Common myeloid progenitor, CD34-positive (primary cell): ENCODE results near the gene CCDC167.

Experiments used
- CTCF ChIA-PET: fragments of 350-600 bp; sonication (Branson Sonifier 250); formaldehyde crosslinking; loops from one replicate; lab custom pipeline; 2021; ENCODE audit warnings: antibody characterized with exemption; lab: Charles Lee
- POLR2A ChIA-PET: fragments of 350-600 bp; sonication (Branson Sonifier 250); formaldehyde crosslinking; loops from one replicate; lab custom pipeline; 2021; ENCODE audit warnings: antibody characterized with exemption; lab: Charles Lee
- DNase-seq, 3 donors: peaks; one replicate each; pipeline versions ENCODE4 v3.0.0 to v3.0.0-alpha.2; 2013
- H3K27ac ChIP-seq, 2 experiments: 1 replicate in 1 of 2; 2 replicates in 1 of 2; pipeline ENCODE4 v1.7.0; 2013; ENCODE audit warnings: inconsistent platforms in 2 of 2, low read length in 2 of 2, mild to moderate bottlenecking in 2 of 2, low read depth in 1 of 2, moderate library complexity in 1 of 2; ENCODE audit not compliant: severe bottlenecking in 2 of 2, insufficient read depth in 1 of 2, poor library complexity in 1 of 2
- H3K27me3 ChIP-seq, 5 experiments: replicated peaks in 2 of 5; 1 replicate in 3 of 5; 2 replicates in 2 of 5; pipeline versions ENCODE4 v1.6.1 to v1.7.0; 2013; ENCODE audit warnings: low read length in 4 of 5, mild to moderate bottlenecking in 2 of 5, moderate library complexity in 2 of 5, inconsistent platforms in 1 of 5; ENCODE audit not compliant: insufficient read depth in 5 of 5, control insufficient read depth in 4 of 5
- H3K36me3 ChIP-seq, 4 experiments: 1 replicate in 2 of 4; 2 replicates in 2 of 4; pipeline versions ENCODE4 v1.6.1 to v1.7.0; 2013; ENCODE audit warnings: low read length in 3 of 4, control low read depth in 1 of 4, mild to moderate bottlenecking in 1 of 4; ENCODE audit not compliant: control insufficient read depth in 4 of 4, insufficient read depth in 4 of 4
- H3K4me1 ChIP-seq, 4 experiments: 1 replicate in 3 of 4; 2 replicates in 1 of 4; pipeline versions ENCODE4 v1.6.1 to v1.7.1; 2013; ENCODE audit warnings: low read length in 3 of 4, mild to moderate bottlenecking in 3 of 4, control low read depth in 1 of 4, inconsistent platforms in 1 of 4, moderate library complexity in 1 of 4; ENCODE audit not compliant: control insufficient read depth in 4 of 4, insufficient read depth in 4 of 4; ENCODE audit errors: control extremely low read depth in 1 of 4
- H3K4me3 ChIP-seq, 7 experiments: 1 replicate in 4 of 7; 2 replicates in 3 of 7; pipeline versions ENCODE4 v1.5.1 to v1.7.0; 2013; ENCODE audit warnings: mild to moderate bottlenecking in 7 of 7, low read length in 6 of 7, moderate library complexity in 6 of 7, inconsistent platforms in 2 of 7, low read depth in 2 of 7, control low read depth in 1 of 7; ENCODE audit not compliant: insufficient read depth in 4 of 7, control insufficient read depth in 1 of 7; ENCODE audit errors: extremely low read depth in 1 of 7
- H3K9me3 ChIP-seq, 5 experiments: 1 replicate in 4 of 5; 2 replicates in 1 of 5; pipeline versions ENCODE4 v1.6.1 to v1.7.1; 2013; ENCODE audit warnings: low read length in 4 of 5, mild to moderate bottlenecking in 2 of 5, inconsistent platforms in 1 of 5, low read depth in 1 of 5, moderate library complexity in 1 of 5; ENCODE audit not compliant: control insufficient read depth in 4 of 5, insufficient read depth in 2 of 5; ENCODE audit errors: control extremely low read depth in 1 of 5
- WGBS: methylation state at CpG from one replicate; pipeline ENCODE4 v1.1.5; 2013; ENCODE audit not compliant: insufficient coverage; 5-methylcytosine and 5-hydroxymethylcytosine counted together

The CCDC167 gene

DNA sequence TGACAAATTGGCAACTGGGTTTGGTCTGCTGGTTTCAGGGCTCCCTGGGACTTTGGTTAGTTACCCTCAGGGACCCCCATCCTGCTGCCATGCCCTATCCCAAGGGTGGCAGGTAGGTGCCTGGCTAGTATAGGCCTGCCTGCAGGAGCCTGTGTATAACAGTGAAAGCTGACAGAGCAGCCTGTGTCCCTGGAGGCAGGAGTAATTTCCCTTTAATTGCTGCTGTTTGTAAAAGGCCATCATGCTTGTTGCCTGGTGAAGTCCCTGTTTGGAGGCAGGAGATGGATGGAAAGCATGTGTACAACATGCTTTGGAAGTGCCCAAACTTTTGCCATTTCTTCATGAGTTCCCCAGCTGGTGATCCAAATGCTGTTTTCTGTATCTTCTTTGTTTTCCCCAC lies 36.6 kb downstream of the CCDC167 start:
- Histone ChIP-seq H3K9me3 (peaks cover 0 to 14% (median 3%) of the 10 kb centered on the region in 5 experiments), H3K27me3 (no peaks in the 10 kb centered on the region), H3K4me3 (no peak overlapping the region), H3K36me3 (peaks cover 20 to 82% (median 46%) of the 10 kb centered on the region in 4 experiments), H3K4me1 (peaks cover 0 to 5% (median 0%) of the 10 kb centered on the region in 4 experiments), H3K27ac (no peak overlapping the region)
- POLR2A ChIA-PET, result interaction anchor here (0.6 kb wide), 1 partner anchor 26 kb away, joined by 4 read pairs; no protein-coding TSS in a partner anchor
- CTCF ChIA-PET, result no interaction called here
- no peak for DNase-seq

DNA sequence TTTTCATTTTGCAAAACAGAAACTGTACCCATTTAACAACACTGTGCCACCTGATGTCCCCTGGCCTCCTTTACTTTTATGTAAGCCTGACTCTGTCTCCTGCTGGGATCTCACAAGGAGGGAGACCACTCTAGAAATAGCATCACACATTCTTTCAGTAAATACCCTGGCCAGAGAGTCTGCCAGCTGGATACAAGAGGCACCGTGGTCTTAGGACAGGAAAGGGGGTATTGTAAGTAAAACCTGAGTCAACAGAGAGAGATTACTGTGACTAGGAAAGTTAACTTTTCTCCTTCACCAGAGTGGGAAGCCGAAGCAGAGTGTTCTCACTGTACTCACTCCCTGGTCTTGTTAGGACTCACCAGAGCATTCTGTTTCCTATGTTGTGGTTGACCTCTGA lies 38.9 kb downstream of the CCDC167 start:
- H3K9me3 ChIP-seq, result peaks cover 0 to 1% (median 0%) of the 10 kb centered on the region in 5 experiments
- no peak overlapping the region for H3K27ac ChIP-seq
- WGBS, result 85% methylated on average over 1 of the region's 2 CpGs
- POLR2A ChIA-PET, result no interaction called here
- peaks cover 16 to 80% (median 52%) of the 10 kb centered on the region in 4 experiments for H3K36me3 ChIP-seq
- peaks cover 0 to 5% (median 0%) of the 10 kb centered on the region in 4 experiments for H3K4me1 ChIP-seq
- CTCF ChIA-PET, result interaction anchor here (1.4 kb wide), 2 partner anchors 10 to 94 kb away, joined by 3 read pairs; no protein-coding TSS in a partner anchor
- H3K4me3 ChIP-seq, result no peak overlapping the region
- no peak for DNase-seq
- H3K27me3 ChIP-seq, result no peaks in the 10 kb centered on the region

DNA sequence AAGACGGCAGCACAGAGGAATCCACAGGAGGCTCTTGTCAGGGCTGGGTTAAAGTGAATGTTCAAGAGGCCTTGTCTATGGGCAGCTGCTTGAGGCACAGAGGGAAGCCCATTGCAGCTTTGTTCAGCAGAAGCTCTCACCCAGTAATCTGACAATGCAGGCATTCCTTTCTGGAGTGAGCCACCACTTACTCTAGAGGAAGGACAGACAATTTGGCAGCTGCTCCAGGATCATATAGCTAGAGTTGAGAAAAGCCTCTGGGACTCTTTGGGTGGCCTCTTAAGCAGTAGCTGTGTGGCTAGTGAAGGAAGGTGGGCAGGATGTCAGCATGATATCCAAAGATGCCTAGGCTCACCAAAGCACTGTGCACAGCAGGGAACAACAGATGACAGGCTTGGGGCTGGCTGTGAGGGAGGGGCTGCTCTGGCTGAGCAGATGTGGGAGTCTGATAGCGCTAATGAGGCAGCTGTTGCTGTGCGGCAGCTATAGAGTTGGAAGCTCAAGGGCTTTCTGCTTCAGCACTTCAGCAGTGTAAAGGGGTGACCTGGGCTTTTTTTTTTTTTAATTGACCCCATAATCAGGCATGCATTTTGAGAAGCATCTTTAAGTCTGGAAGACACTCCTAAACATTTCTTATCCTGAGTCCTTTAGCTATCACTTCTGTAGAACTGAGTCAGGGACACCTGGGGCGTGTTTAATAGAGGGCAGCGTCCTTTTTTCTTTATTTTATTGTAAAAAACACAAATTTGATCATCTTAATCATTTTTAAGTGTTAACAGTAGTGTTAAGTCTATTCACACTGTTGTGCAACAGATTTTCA lies 39.5 kb downstream of the CCDC167 start:
- Histone ChIP-seq H3K36me3 (peaks cover 16 to 81% (median 52%) of the 10 kb centered on the region in 4 experiments), H3K27ac (peak overlapping the region in 1 of 2 experiments; percentile 6), H3K4me3 (no peak overlapping the region), H3K27me3 (no peaks in the 10 kb centered on the region), H3K9me3 (no peaks in the 10 kb centered on the region), H3K4me1 (peaks cover 0 to 5% (median 0%) of the 10 kb centered on the region in 4 experiments)
- CTCF ChIA-PET, result interaction anchor here (1.4 kb wide), 2 partner anchors 10 to 93 kb away, joined by 3 read pairs; no protein-coding TSS in a partner anchor
- peak; percentile 36 to 87 (median 75) for DNase-seq
- POLR2A ChIA-PET, result no interaction called here
- WGBS, result 70% methylated on average over 3 of the region's 5 CpGs

DNA sequence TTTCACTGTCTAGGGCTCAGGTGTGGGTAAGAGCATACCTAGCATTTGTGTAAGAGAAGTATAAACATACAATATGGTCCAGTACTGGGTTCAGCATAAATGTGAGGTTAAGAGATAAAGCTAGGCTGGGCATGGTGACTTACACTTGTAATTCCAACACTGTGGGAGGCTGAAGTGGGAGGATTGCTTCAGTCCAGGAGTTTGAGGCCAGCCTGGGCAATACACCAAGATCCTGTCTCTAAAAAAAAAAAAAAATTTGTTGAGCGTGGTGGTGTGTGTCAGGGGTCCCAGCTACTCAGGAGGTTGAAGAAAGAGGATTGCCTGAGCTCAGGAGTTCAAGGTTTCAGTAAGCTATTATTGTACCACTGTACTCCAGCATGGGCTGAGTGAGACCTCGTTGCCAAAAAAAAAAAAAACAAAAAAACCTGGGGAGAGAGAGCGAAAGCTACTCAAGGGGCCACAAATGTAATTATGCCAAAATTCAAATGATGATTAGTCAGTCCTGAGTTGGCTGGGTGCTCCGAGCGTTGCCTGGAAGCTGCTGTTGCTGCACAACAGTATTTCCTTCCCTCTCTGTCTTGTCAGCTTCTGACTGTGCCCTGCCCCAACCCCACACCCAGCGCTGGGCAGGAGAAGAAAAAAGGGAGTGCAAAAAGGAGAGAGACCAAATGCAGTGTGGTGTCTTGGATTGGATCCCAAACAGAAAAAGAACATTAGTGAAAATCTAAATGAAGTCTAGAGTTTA lies 42.7 kb downstream of the CCDC167 start:
- Histone ChIP-seq H3K36me3 (peaks cover 14 to 85% (median 58%) of the 10 kb centered on the region in 4 experiments), H3K27me3 (no peaks in the 10 kb centered on the region), H3K4me3 (no peak overlapping the region), H3K27ac (no peak overlapping the region), H3K4me1 (peaks cover 0 to 5% (median 0%) of the 10 kb centered on the region in 4 experiments), H3K9me3 (no peaks in the 10 kb centered on the region)
- WGBS, result no CpG with 5 or more reads among the region's 6 CpGs
- CTCF ChIA-PET, result no interaction called here
- POLR2A ChIA-PET, result no interaction called here
- no peak for DNase-seq

DNA sequence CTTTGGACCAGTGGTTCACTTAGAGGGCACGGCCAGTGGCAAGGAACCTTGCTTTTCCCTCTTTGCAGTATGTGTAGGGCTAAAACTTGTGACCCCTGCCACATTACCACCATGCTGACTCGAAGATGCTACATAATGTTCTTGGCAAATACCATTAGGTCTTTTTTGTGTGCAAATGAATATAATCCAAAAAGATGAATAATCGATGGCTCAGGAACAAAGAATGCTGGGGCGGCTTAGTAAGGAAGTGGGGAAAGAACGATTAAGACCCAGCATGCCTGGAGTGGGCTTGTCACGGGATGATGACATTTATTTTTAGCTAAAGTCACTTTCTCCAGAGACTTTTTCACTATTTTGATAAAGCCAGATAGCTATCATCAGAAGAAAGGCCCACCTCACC lies 43.6 kb downstream of the CCDC167 start:
- Histone ChIP-seq H3K36me3 (peaks cover 16 to 85% (median 59%) of the 10 kb centered on the region in 4 experiments), H3K4me1 (peaks cover 0 to 5% (median 0%) of the 10 kb centered on the region in 4 experiments), H3K9me3 (no peaks in the 10 kb centered on the region), H3K4me3 (no peak overlapping the region), H3K27ac (no peak overlapping the region), H3K27me3 (no peaks in the 10 kb centered on the region)
- CTCF ChIA-PET, result no interaction called here
- WGBS, result 100% methylated on average over 5 of the region's 6 CpGs
- POLR2A ChIA-PET, result no interaction called here
- no peak for DNase-seq

DNA sequence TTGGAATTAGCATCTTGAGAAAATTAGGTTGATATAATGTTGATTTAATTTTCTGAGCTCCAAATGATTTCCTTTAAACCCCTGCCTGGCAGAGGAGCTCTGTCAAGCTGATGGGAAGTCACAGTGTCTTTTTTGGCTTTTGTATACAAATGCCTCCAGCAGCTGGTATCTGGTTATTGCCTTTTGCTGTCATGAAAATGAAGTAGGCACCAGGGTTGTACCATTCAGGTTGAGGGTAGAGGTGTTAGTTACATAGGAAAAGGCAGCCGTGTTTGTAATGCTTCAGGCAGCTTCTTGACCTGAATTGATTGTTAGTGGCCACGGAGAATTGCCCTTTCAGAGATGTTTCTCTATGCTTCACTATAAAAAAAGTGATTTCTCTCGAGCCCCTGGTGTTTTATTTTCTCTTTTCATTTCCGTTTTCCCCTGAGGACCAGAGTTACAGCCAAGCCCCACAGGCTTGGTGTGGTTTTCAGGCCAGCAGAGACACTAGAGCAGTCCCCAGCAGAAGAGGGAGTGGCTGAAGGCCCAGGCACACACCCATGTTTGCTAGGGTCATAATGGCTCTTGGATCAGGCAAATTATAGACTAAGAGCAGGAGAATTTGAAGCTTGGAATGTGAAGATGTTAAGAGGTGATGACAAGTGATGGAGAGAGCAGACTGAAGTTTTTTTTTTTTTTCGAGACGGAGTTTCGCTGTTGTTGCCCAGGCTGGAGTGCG lies 45.1 kb downstream of the CCDC167 start:
- H3K36me3 ChIP-seq, result peaks cover 14 to 85% (median 58%) of the 10 kb centered on the region in 4 experiments
- 93% methylated on average over 6 of the region's 8 CpGs for WGBS
- no peaks in the 10 kb centered on the region for H3K9me3 ChIP-seq
- no peaks in the 10 kb centered on the region for H3K27me3 ChIP-seq
- H3K4me1 ChIP-seq, result no peaks in the 10 kb centered on the region
- CTCF ChIA-PET, result interaction anchor here (1.1 to 1.5 kb wide), 2 partner anchors 11 to 17 kb away, joined by 3 to 6 read pairs; no protein-coding TSS in a partner anchor
- DNase-seq, result no peak
- POLR2A ChIA-PET, result no interaction called here
- no peak overlapping the region for H3K27ac ChIP-seq
- no peak overlapping the region for H3K4me3 ChIP-seq
